GM23338 (cell line): ENCODE results near the gene CADPS2. TPM values are rescaled to one million over a fixed set of nuclear protein-coding genes. Genes with fewer than 3 reads are reported as not detected.

Source experiments
- ATAC-seq: fragments of 200-7000 bp; cut with Tn5 transposase; 3 replicates; pipeline ENCODE4 v1.9.1; 2020
- DNase-seq: peaks from one replicate; pipeline ENCODE4 v3.0.0-alpha.2; 2015; ENCODE audit warnings: low spot score
- H2AFZ ChIP-seq: fragments of 200-600 bp; sonication (generic); 2 replicates; pipeline ENCODE4 v1.8.0; 2016; ENCODE audit warnings: antibody characterized with exemption, mild to moderate bottlenecking, moderate library complexity
- H3F3A ChIP-seq: fragments of 200-600 bp; sonication (generic); replicated peaks from 2 replicates; pipeline ENCODE4 v1.8.0; 2017; ENCODE audit warnings: antibody characterized with exemption, mixed run types, low read depth
- H3K27ac ChIP-seq: fragments of 200-600 bp; sonication (generic); 2 replicates; pipeline ENCODE4 v1.6.1; 2016; ENCODE audit warnings: low read depth
- H3K27me3 ChIP-seq: fragments of 200-600 bp; sonication (generic); 2 replicates; pipeline ENCODE4 v1.8.0; 2016; ENCODE audit warnings: mild to moderate bottlenecking, mixed run types, moderate library complexity; ENCODE audit not compliant: insufficient read depth
- H3K36me3 ChIP-seq: fragments of 200-600 bp; sonication (generic); 2 replicates; pipeline ENCODE4 v1.8.0; 2016; ENCODE audit warnings: mild to moderate bottlenecking; ENCODE audit not compliant: insufficient read depth
- H3K4me1 ChIP-seq: fragments of 200-600 bp; sonication (generic); 2 replicates; pipeline ENCODE4 v1.8.0; 2016; ENCODE audit warnings: mild to moderate bottlenecking, moderate library complexity; ENCODE audit not compliant: insufficient read depth
- H3K4me2 ChIP-seq: fragments of 200-600 bp; sonication (generic); 2 replicates; pipeline ENCODE4 v1.7.1; 2017; ENCODE audit warnings: mixed run types
- H3K4me3 ChIP-seq: fragments of 200-600 bp; sonication (generic); 2 replicates; pipeline ENCODE4 v1.6.1; 2016; ENCODE audit warnings: mixed run types
- H3K79me2 ChIP-seq: fragments of 200-600 bp; sonication (generic); replicated peaks from 2 replicates; pipeline ENCODE4 v1.8.0; 2017; ENCODE audit warnings: mild to moderate bottlenecking; ENCODE audit not compliant: insufficient read depth
- H3K9me2 ChIP-seq: fragments of 200-600 bp; sonication (generic); 2 replicates; pipeline ENCODE4 v1.8.0; 2017; ENCODE audit not compliant: insufficient read depth
- H4K20me1 ChIP-seq: fragments of 200-600 bp; sonication (generic); replicated peaks from 2 replicates; pipeline ENCODE4 v1.8.0; 2017; ENCODE audit warnings: mild to moderate bottlenecking; ENCODE audit not compliant: insufficient read depth
- H3K27ac Mint-ChIP-seq: 2 replicates; pipeline ENCODE4 v1.8.0; 2020; ENCODE audit warnings: inconsistent platforms, mild to moderate bottlenecking, moderate library complexity, mixed read lengths
- H3K27me3 Mint-ChIP-seq: 3 replicates; pipeline ENCODE4 v1.8.0; 2022; ENCODE audit warnings: low read depth, mild to moderate bottlenecking, moderate library complexity, mixed read lengths, inconsistent platforms; ENCODE audit not compliant: insufficient read depth, poor library complexity
- H3K36me3 Mint-ChIP-seq: 3 replicates; pipeline ENCODE4 v1.8.0; 2021; ENCODE audit warnings: low read depth, mild to moderate bottlenecking, inconsistent platforms, moderate library complexity, mixed read lengths
- H3K4me1 Mint-ChIP-seq: 3 replicates; pipeline ENCODE4 v1.8.0; 2020; ENCODE audit warnings: mild to moderate bottlenecking, inconsistent platforms, mixed read lengths
- H3K4me3 Mint-ChIP-seq: 3 replicates; pipeline ENCODE4 v1.8.0; 2021; ENCODE audit warnings: moderate library complexity, mild to moderate bottlenecking, inconsistent platforms, mixed read lengths
- H3K9me3 Mint-ChIP-seq: 3 replicates; pipeline ENCODE4 v1.8.0; 2020; ENCODE audit warnings: moderate library complexity, mild to moderate bottlenecking, inconsistent platforms, mixed read lengths
- EZH2 ChIP-seq: fragments of 200-600 bp; sonication (generic); IDR thresholded peaks from one replicate; pipeline ENCODE4 v1.8.0; 2017; ENCODE audit warnings: antibody characterized with exemption, mild to moderate bottlenecking, low read depth; ENCODE audit not compliant: unreplicated experiment
- JUNB ChIP-seq: IDR thresholded peaks from one replicate; pipeline ENCODE4 v1.6.1; 2016; ENCODE audit warnings: antibody characterized with exemption; ENCODE audit not compliant: unreplicated experiment
- STAT1 ChIP-seq: IDR thresholded peaks from one replicate; pipeline ENCODE4 v1.6.1; 2016; ENCODE audit warnings: antibody characterized with exemption; ENCODE audit not compliant: unreplicated experiment
- ZNF114 ChIP-seq: fragments of 250-450 bp; sonication (Bioruptor Pico); IDR thresholded peaks from 2 replicates; pipeline ENCODE4 v1.5.0; 2020; ENCODE audit warnings: mild to moderate bottlenecking, moderate library complexity
- ZNF462 ChIP-seq: fragments of 250-450 bp; sonication (Bioruptor Pico); IDR thresholded peaks from 2 replicates; pipeline ENCODE4 v1.5.0; 2020; ENCODE audit warnings: mild to moderate bottlenecking, moderate library complexity
- polyA plus RNA-seq: library from polyadenylated mRNA; unstranded; fragments of >200 nt; fragmentation: Nextera tagmentation; extraction: Ambion mirVana; gene quantifications from 2 replicates; pipeline ENCODE4 v1.2.1, GENCODE V29; 2016
- total RNA-seq: library from RNA; depleted of rRNA; stranded (reverse); fragments of >200 nt; shearing (Covaris generic); gene quantifications from 2 replicates; pipeline ENCODE4 v1.2.3, GENCODE V29; 2014
- TF ChIP-seq, protein P1 (sequence below): IDR thresholded peaks from one replicate; pipeline ENCODE4 v1.6.1; 2018; ENCODE audit warnings: antibody characterized with exemption; ENCODE audit not compliant: unreplicated experiment

The CADPS2 gene
- total and polyA plus RNA-seq, 2 experiments from 2014 or later, result 16.3 to 36.9 TPM

DNA sequence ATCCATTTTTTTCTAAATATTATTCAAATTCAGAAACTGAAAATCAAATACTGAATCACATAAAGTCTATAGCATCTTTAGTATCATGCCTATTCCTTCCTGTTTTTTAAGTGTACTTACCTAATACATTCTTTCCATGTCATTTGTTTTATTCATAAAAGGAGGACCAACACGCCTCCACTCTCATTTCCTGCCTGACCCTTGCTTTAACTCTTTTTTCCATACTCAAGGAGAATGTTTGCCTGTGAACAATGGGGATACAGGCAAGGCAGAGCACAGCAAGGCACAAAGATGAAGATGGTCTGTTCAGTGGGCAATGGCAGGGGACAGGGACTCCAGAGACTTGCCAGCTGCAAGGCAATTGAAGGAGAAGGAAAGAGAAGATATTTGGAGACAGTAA is 460.5 kb downstream of the CADPS2 start (continued):
- TF ChIP-seq ZNF462 (CRISPR knock-in tag), result no peak

DNA sequence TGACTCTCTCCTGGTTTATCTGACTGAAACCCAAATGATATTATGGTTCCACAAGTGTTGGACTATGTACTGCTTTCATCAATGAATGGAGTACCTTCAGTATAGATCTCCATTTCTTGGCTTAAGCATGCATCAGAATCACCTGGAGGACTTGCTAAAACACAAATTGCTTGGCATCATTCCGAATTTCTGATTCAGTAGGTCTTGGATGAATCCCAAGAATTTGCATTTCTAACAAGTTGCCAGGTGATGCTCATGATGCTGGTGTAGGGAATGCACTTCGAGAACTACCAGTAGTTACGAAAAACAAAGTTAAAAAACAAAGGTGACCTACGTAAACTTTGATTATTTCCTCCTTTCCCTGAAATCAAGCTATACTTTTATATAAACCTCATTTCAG is 462.7 kb downstream of the CADPS2 start:
- no peaks in the 10 kb centered on the region for H3K27me3 Mint-ChIP-seq
- ATAC-seq, result no peak
- no peak overlapping the region for H3K4me2 ChIP-seq
- H3K9me3 Mint-ChIP-seq, result no peaks in the 10 kb centered on the region
- H3K4me3 ChIP-seq, result no peak overlapping the region
- H3K27ac Mint-ChIP-seq, result no peak overlapping the region
- H3K27me3 ChIP-seq, result no peaks in the 10 kb centered on the region
- H2AFZ ChIP-seq, result no peak overlapping the region
- no peak overlapping the region for H3K27ac ChIP-seq
- no peak overlapping the region for H3K4me3 Mint-ChIP-seq
- H3K9me2 ChIP-seq, result peaks cover 6% of the 10 kb centered on the region; the same call in 1 of the 2 replicates
- no peaks in the 10 kb centered on the region for H3K79me2 ChIP-seq
- H4K20me1 ChIP-seq, result no peaks in the 10 kb centered on the region
- DNase-seq, result no peak
- peaks cover 11% of the 10 kb centered on the region for H3K4me1 ChIP-seq
- H3K4me1 Mint-ChIP-seq, result peaks cover 3% of the 10 kb centered on the region; the same call in 1 of the 3 replicates
- H3F3A ChIP-seq, result no peaks in the 10 kb centered on the region
- H3K36me3 ChIP-seq, result no peaks in the 10 kb centered on the region
- H3K36me3 Mint-ChIP-seq, result no peaks in the 10 kb centered on the region
- TF ChIP-seq STAT1 (no peak), ZNF462 (CRISPR knock-in tag) (no peak), EZH2 (no peak), ZNF114 (no peak), JUNB (no peak)
- TF ChIP-seq, protein P1, sequence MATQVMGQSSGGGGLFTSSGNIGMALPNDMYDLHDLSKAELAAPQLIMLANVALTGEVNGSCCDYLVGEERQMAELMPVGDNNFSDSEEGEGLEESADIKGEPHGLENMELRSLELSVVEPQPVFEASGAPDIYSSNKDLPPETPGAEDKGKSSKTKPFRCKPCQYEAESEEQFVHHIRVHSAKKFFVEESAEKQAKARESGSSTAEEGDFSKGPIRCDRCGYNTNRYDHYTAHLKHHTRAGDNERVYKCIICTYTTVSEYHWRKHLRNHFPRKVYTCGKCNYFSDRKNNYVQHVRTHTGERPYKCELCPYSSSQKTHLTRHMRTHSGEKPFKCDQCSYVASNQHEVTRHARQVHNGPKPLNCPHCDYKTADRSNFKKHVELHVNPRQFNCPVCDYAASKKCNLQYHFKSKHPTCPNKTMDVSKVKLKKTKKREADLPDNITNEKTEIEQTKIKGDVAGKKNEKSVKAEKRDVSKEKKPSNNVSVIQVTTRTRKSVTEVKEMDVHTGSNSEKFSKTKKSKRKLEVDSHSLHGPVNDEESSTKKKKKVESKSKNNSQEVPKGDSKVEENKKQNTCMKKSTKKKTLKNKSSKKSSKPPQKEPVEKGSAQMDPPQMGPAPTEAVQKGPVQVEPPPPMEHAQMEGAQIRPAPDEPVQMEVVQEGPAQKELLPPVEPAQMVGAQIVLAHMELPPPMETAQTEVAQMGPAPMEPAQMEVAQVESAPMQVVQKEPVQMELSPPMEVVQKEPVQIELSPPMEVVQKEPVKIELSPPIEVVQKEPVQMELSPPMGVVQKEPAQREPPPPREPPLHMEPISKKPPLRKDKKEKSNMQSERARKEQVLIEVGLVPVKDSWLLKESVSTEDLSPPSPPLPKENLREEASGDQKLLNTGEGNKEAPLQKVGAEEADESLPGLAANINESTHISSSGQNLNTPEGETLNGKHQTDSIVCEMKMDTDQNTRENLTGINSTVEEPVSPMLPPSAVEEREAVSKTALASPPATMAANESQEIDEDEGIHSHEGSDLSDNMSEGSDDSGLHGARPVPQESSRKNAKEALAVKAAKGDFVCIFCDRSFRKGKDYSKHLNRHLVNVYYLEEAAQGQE, result no peak
